Measurements from ENCODE around the gene SUDS3.

The SUDS3 gene

GRCh38 chr12:118356809-118357256 is 19.5 kb upstream of the SUDS3 start:
- no peak for TF ChIP-seq CTCF (IDR thresholded peaks at IDR 0.05; ENCODE audit: low read depth, low read length, missing control alignments)
- no peak for DNase-seq (ENCODE audit: low read depth)
- no peak overlapping the region; the same call in 1 of the 2 replicates for H3K4me3 ChIP-seq (ENCODE audit: low read depth, low read length)

GRCh38 chr12:118357257-118358007 is 18.9 kb upstream of the SUDS3 start:
- H3K4me3 ChIP-seq (ENCODE audit: low read depth, low read length): peak overlapping the region; percentile 8; the same call in 1 of the 2 replicates
- peak; percentile 30 for TF ChIP-seq CTCF (IDR thresholded peaks at IDR 0.05; ENCODE audit: low read depth, low read length, missing control alignments)

GRCh38 chr12:118358008-118358359 is 18.4 kb upstream of the SUDS3 start:
- peak overlapping the region; percentile 61 for H3K4me3 ChIP-seq (ENCODE audit: low read depth, low read length)
- no peak for DNase-seq (ENCODE audit: low read depth)
- no peak for TF ChIP-seq CTCF (IDR thresholded peaks at IDR 0.05; ENCODE audit: low read depth, low read length, missing control alignments)

More at GRCh38 chr12:118357257-118358007, 18.9 kb upstream of the SUDS3 start:
- DNase-seq (ENCODE audit: low read depth): no peak

GRCh38 chr12:118358612-118359540 is 17.5 kb upstream of the SUDS3 start:
- H3K4me3 ChIP-seq (ENCODE audit: low read depth, low read length): peak overlapping the region; percentile 61
- no peak for TF ChIP-seq CTCF (IDR thresholded peaks at IDR 0.05; ENCODE audit: low read depth, low read length, missing control alignments)

GRCh38 chr12:118359541-118359915 is 16.8 kb upstream of the SUDS3 start:
- no peak for TF ChIP-seq CTCF (IDR thresholded peaks at IDR 0.05; ENCODE audit: low read depth, low read length, missing control alignments)
- DNase-seq (ENCODE audit: low read depth): no peak
- peak overlapping the region; percentile 61 for H3K4me3 ChIP-seq (ENCODE audit: low read depth, low read length)

More at GRCh38 chr12:118358612-118359540, 17.5 kb upstream of the SUDS3 start:
- no peak for DNase-seq (ENCODE audit: low read depth)

- H3K4me3 ChIP-seq (ENCODE audit: low read depth, low read length): no peak overlapping the region
- no peak for TF ChIP-seq CTCF (IDR thresholded peaks at IDR 0.05; ENCODE audit: low read depth, low read length, missing control alignments)
- DNase-seq (ENCODE audit: low read depth): no peak
These were observed 15.3 kb upstream of the SUDS3 start for GRCh38 chr12:118361092-118361404.

Data from GM12864 (cell line).